PFSK-1 (cell line): ENCODE data around the gene VPS35L.

Source experiments
- FOXP2 ChIP-seq: optimal IDR thresholded peaks from 2 replicates; pipeline ENCODE3; 2011; ENCODE audit warnings: borderline replicate concordance, control low read depth, inconsistent platforms; ENCODE audit not compliant: insufficient read depth; ENCODE audit errors: extremely low read length, extremely low read depth
- POLR2AphosphoS5 ChIP-seq: IDR thresholded peaks from 2 replicates; pipeline ENCODE4 v1.6.1; 2012; ENCODE audit warnings: low read depth, mild to moderate bottlenecking, control low read depth, low read length, moderate library complexity
- REST ChIP-seq, 2 experiments: IDR thresholded peaks; 2 replicates each; pipeline versions ENCODE4 v1.6.1 to v1.8.0; 2011 to 2012; ENCODE audit warnings: low read depth in 2 of 2, low read length in 2 of 2, control low read depth in 1 of 2, inconsistent platforms in 1 of 2, mild to moderate bottlenecking in 1 of 2, moderate library complexity in 1 of 2; ENCODE audit not compliant: insufficient read depth in 1 of 2
- SIN3A ChIP-seq: IDR thresholded peaks from 2 replicates; pipeline ENCODE4 v1.6.1; 2012; ENCODE audit warnings: mild to moderate bottlenecking, low read length, moderate library complexity, borderline replicate concordance; ENCODE audit not compliant: insufficient read depth
- TAF1 ChIP-seq: IDR thresholded peaks from 2 replicates; pipeline ENCODE4 v1.6.1; 2012; ENCODE audit warnings: low read length, control low read depth, borderline replicate concordance; ENCODE audit not compliant: insufficient read depth

VPS35L gene

GRCh38 chr16:19687279-19687678, 131.8 kb downstream of the VPS35L start:
- TF ChIP-seq FOXP2, result no peak
- no peak for TF ChIP-seq SIN3A

- TF ChIP-seq SIN3A (no peak), POLR2AphosphoS5 (no peak), FOXP2 (no peak), REST (IDR thresholded peaks at IDR 0.05; ENCODE audit: insufficient read depth in 1 of 2, low read depth in 2 of 2, low read length in 2 of 2) (no peak)
Observed at GRCh38 chr16:19688396-19689024, 133.0 kb downstream of the VPS35L start.

- TF ChIP-seq TAF1 (no peak), FOXP2 (no peak), POLR2AphosphoS5 (no peak), SIN3A (no peak), REST (IDR thresholded peaks at IDR 0.05; ENCODE audit: insufficient read depth in 1 of 2, low read depth in 2 of 2, low read length in 2 of 2) (no peak)
Observed at GRCh38 chr16:19689342-19689741, 133.8 kb downstream of the VPS35L start.

GRCh38 chr16:19690196-19690595, 134.7 kb downstream of the VPS35L start:
- no peak for TF ChIP-seq POLR2AphosphoS5
- TF ChIP-seq REST (IDR thresholded peaks at IDR 0.05; ENCODE audit: insufficient read depth in 1 of 2, low read depth in 2 of 2, low read length in 2 of 2), result no peak
- no peak for TF ChIP-seq SIN3A
- no peak for TF ChIP-seq FOXP2
- TF ChIP-seq TAF1, result no peak

GRCh38 chr16:19691161-19691711, 135.7 kb downstream of the VPS35L start:
- TF ChIP-seq REST (IDR thresholded peaks at IDR 0.05; ENCODE audit: insufficient read depth in 1 of 2, low read depth in 2 of 2, low read length in 2 of 2) (no peak), POLR2AphosphoS5 (no peak), FOXP2 (no peak), TAF1 (no peak), SIN3A (no peak)
